Left forelimb (tissue), 1 donor: ENCODE measurements around the gene ZNF443.
A peak's percentile ranks its signal among the peaks of the same experiment; 100 is the strongest.
"Not testable (repeated sequence)": the region's sequence is repeated elsewhere in the genome, so short reads cannot be mapped to it uniquely, and the experiment has no call there.

Experiments
- DNase-seq: peaks from one replicate; pipeline ENCODE4 v3.0.0-alpha.2; 2018; ENCODE audit warnings: low spot score

ZNF443 gene

GRCh38 chr19:12440541-12441316 is at the start of gene ZNF443:
TSS of gene ZNF443 (minus strand) at chr19:12441021. CDS start at chr19:12440914, 107 bp downstream.
- peak; percentile 98 for DNase-seq

DNA sequence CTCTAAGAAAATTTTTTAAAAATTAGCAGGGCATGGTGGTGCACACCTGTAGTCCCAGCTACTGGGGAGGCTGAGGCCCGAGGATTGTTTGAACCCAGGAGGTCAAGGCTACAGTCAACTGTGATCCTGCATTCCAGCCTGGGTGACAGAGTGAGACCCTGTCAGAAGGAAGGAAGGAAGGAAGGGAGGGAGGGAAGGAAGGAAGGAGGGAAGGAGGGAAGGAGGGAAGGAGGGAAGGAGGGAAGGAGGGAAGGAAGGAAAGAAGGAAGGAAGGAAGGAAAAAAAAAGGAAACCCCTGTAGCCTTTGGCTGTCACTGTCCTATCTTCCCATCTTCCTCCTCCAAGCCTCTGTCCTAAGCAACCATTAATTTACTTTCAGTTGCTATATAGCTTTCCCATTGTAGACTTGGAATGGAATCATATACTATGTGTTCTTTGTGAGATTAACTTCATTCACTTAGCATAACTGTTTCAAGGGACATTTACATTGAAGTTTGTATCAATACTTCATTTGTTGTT is 45.5 kb upstream of the ZNF443 start:
- not testable (repeated sequence) for DNase-seq

- no peak for DNase-seq
Observed at GRCh38 chr19:12485571-12485970, 44.8 kb upstream of the ZNF443 start.

- no peak for DNase-seq
Observed at GRCh38 chr19:12485052-12485416, 44.2 kb upstream of the ZNF443 start.

GRCh38 chr19:12484371-12485051 is 43.7 kb upstream of the ZNF443 start, which contains the start of gene ZNF709:
TSS of gene ZNF709 (minus strand) at chr19:12484816. CDS start at chr19:12484657, 159 bp downstream.
- peak; percentile 95 for DNase-seq

- DNase-seq: no peak
Observed at GRCh38 chr19:12484011-12484370, 43.2 kb upstream of the ZNF443 start.

DNA sequence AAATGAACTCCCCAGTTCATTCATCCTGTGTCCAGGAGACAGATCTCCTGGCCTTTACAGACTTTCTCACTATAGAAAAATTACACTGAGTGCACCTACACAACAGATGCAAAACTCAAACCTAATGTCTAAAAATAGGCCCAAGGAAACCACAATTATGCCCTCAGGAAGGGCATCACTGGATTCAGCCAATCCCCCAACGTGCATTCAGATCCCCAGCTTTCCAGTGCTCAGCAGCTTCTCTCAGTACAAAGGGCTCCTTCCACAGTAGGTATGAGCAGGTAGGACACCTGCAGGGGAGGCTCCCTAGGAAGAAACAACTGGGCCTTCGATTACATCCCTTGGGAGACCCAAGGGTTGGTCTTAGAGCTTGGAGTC is 41.7 kb upstream of the ZNF443 start:
- no peak for DNase-seq

GRCh38 chr19:12481781-12482508 is 41.1 kb upstream of the ZNF443 start:
- DNase-seq: no peak

DNA sequence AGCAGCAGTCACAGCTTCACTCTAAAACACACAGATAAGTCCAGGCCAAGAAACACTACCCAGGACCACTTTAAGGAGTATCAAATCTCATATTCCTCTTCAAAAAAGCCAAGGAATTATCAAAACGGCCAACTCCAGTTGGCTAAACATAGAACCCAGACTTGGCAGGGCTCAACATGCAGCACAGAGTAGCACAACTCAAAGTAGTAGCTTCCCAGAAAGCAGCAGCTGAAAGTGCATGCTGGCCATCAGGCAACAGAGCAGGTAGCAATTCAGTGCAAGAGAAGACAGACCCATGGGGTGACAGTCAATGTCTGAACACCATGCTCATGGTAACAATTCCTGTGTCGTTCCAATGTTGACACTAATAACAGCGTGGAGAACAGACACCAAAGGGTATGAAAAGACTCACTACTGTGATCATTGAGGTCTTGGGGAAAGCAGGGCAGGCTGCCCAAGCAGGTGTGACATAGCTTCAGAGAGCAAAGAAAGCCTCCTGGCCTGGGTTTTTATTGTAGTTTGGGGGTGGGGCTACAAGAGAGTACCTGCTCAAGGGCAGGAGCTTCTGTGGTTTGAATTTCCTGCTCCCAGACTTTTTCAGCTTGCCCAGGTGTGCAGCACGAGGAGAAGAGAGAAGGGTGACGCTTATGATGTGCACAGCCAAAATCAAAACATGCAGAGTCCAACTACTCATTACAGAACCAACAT is 37.6 kb upstream of the ZNF443 start:
- DNase-seq: no peak

DNA sequence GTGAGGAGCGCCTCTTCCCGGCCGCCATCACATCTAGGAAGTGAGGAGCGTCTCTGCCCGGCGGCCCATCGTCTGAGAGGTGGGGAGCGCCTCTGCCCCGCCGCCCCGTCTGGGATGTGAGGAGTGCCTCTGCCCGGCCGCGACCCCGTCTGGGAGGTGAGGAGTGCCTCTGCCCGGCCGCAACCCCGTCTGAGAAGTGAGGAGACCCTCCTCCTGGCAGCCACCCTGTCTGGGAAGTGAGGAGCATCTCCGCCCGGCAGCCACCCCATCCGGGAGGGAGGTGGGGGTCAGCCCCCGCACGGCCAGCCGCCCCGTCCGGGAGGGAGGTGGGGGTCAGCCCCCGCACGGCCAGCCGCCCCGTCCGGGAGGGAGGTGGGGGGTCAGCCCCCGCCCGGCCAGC is 26.8 kb upstream of the ZNF443 start:
- DNase-seq: not testable (repeated sequence)

- no peak for DNase-seq
Observed at GRCh38 chr19:12465211-12465610, 24.4 kb upstream of the ZNF443 start.

GRCh38 chr19:12464769-12465168 is 23.9 kb upstream of the ZNF443 start:
- DNase-seq: no peak

- DNase-seq: not testable (repeated sequence)
Observed at GRCh38 chr19:12464139-12464538, 23.3 kb upstream of the ZNF443 start.

DNA sequence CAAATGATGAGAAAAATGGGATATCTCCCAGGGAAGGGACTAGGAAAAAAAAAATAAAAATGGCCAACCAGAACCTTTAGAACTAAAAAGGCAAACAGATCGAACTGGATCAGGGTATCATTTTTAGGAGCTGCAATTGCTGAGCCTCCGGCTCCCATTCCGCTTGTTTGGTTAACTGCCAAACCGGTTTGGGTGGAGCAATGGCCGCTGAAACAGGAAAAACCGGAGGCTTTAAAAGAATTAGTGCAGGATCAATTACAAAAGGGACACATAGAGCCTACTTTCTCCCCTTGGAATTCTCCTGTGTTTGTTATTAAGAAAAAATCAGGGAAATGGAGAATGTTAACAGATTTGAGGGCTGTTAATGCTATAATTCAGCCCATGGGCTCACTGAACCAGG is 12.7 kb upstream of the ZNF443 start:
- no peak for DNase-seq

DNA sequence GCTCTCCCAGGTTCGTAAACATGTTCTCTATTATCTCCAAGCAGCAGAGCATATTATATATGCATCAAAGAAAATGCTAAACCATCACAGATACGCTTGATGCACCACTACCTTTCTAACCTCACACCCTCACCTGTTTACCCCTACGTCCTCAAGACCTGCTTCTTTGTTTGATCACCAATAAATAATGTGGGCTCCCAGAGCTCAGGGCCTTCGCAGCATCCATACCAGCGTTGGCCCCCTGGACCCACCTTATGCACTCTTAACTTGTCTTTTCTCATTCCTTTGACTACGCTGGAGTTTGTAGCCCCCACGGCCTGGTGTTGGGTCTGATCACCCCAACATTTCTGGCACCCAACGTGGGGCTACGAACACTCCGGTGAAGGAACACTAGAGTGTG is 10.0 kb upstream of the ZNF443 start:
- DNase-seq: no peak

DNA sequence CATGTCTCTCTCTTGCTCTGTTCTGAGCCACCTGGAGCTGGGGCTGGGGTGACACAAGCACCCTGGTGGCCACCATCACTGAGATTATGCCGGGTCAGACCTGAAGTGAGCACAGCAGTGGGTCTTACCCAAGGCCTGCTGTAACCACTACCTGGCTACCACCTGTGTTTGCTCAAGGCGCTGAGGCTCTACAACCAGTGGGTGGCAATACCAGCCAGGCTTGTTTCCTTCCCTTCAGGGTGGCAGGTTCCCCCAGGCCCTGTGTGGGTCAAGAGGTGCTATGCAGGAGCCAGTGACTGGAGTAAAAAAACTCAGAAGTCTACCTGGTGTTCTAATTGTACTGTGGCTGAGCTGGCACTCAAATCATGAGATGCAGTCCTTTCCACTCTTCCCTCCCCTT is 8.0 kb upstream of the ZNF443 start:
- DNase-seq: no peak

- not testable (repeated sequence) for DNase-seq
Observed at GRCh38 chr19:12439686-12440540, 908 bp downstream of the ZNF443 start.

- not testable (repeated sequence) for DNase-seq
Observed at GRCh38 chr19:12430726-12431299, 10.0 kb downstream of the ZNF443 start.

DNA sequence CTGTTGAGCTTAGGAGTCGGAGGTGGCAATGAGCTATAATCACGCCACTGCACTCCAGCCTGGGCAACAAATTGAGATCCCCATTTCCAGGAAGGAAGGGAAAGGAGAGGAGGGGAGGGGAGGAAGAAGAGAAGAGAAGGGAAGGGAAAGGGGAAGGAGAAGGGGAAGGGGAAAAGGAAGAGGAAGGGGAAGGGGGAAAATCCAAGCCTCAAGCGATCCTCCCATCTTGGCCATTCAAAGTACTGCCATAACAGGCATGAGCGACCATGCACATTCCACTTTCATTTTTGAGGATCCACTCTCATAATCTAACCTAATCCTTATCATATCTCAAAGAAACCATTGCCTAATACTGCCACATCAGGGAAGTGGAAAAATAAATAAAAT is 14.9 kb downstream of the ZNF443 start:
- DNase-seq: no peak

DNA sequence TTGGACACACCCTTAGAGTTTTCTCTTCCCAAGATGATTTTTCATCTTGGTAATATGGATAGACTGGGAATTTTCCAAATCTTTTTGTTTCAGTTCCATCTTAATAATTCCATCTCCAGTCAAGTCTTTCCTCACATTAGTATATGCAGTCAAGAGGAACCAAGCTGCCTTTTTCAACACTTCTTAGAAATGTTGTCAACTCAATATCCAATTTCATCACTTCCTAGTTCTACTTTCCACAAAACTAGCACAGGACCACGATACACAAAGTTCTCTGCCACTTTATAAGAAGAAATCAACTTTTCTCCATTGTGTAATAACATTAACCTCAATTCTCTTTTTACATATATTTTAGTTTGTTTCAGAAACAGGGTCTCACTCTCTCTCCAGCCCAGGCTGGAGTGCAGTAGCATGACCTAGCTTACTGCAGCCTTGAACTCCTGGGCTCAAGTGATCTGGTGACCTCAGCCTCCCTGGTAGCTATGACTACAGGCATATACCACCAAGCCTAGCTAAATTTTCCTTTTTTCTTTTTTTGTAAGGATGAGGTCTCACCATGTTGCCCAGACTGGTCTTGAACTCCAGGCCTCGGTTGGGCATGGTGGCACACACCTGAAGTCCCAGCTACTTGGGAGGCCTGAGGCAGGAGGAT is 15.5 kb downstream of the ZNF443 start:
- DNase-seq: no peak
